Omental fat pad (tissue), 4 donors: ENCODE data around the gene IER3. TPM values are rescaled to one million over a fixed set of nuclear protein-coding genes. Genes with fewer than 3 reads are reported as not detected.
"Not testable (repeated sequence)": the region's sequence is repeated elsewhere in the genome, so short reads cannot be mapped to it uniquely, and the experiment has no call there.

Experiments used
- ATAC-seq: fragments of 150-250 bp; one replicate; pipeline ENCODE4 v1.9.1; 2016; ENCODE audit warnings: mild to moderate bottlenecking, moderate library complexity; ENCODE audit not compliant: low FRiP score
- DNase-seq: peaks from one replicate; pipeline ENCODE4 v3.0.0-alpha.2; 2019; ENCODE audit warnings: low spot score
- CTCF ChIP-seq, 3 donors: fragments of 450-650 bp; IDR thresholded peaks; one replicate each; pipeline ENCODE4 v1.5.1; 2016 to 2017; ENCODE audit warnings: antibody characterized with exemption in 3 of 3, mild to moderate bottlenecking in 3 of 3, moderate library complexity in 2 of 3
- total RNA-seq, 4 donors: library from RNA; depleted of rRNA; stranded (reverse); fragments of >200 nt; gene quantifications; one replicate each; pipeline ENCODE4 v1.1.0, GENCODE V29; 2016

Gene IER3
- total RNA-seq, 4 donors from 2014 or later = 6.8 to 224 (median 43.4) TPM

- TF ChIP-seq CTCF (IDR thresholded peaks at IDR 0.05) = no peak
- ATAC-seq (no peak), DNase-seq (no peak)
Observed at GRCh38 chr6:30725713-30726505, 18.4 kb downstream of the IER3 start.

GRCh38 chr6:30724906-30725667 lies 19.3 kb downstream of the IER3 start:
- no peak for ATAC-seq
- TF ChIP-seq CTCF (IDR thresholded peaks at IDR 0.05) = no peak
- no peak for DNase-seq

- not testable (repeated sequence) for ATAC-seq, DNase-seq
Observed at GRCh38 chr6:30723843-30724741, 20.3 kb downstream of the IER3 start.

- ATAC-seq = not testable (repeated sequence)
Observed at GRCh38 chr6:30723159-30723842, 21.0 kb downstream of the IER3 start.

GRCh38 chr6:30722280-30723112 lies 21.9 kb downstream of the IER3 start:
- ATAC-seq (no peak), DNase-seq (peak; percentile 93)
- TF ChIP-seq CTCF (IDR thresholded peaks at IDR 0.05) = peak in 2 of 3 donors; percentile 98

More at GRCh38 chr6:30723159-30723842, 21.0 kb downstream of the IER3 start:
- DNase-seq = not testable (repeated sequence)

- not testable (repeated sequence) for DNase-seq, ATAC-seq
Observed at GRCh38 chr6:30722025-30722279, 22.4 kb downstream of the IER3 start.

- TF ChIP-seq CTCF (IDR thresholded peaks at IDR 0.05) = no peak
- ATAC-seq (peak; percentile 50), DNase-seq (peak; percentile 84)
Observed at GRCh38 chr6:30721198-30722024, 22.9 kb downstream of the IER3 start.
